ENCODE results near the gene RPS6KB2.
A peak's percentile ranks its signal among the peaks of the same experiment; 100 is the strongest.
"Not testable (repeated sequence)": the region's sequence is repeated elsewhere in the genome, so short reads cannot be mapped to it uniquely, and the experiment has no call there.

RPS6KB2 gene

DNA sequence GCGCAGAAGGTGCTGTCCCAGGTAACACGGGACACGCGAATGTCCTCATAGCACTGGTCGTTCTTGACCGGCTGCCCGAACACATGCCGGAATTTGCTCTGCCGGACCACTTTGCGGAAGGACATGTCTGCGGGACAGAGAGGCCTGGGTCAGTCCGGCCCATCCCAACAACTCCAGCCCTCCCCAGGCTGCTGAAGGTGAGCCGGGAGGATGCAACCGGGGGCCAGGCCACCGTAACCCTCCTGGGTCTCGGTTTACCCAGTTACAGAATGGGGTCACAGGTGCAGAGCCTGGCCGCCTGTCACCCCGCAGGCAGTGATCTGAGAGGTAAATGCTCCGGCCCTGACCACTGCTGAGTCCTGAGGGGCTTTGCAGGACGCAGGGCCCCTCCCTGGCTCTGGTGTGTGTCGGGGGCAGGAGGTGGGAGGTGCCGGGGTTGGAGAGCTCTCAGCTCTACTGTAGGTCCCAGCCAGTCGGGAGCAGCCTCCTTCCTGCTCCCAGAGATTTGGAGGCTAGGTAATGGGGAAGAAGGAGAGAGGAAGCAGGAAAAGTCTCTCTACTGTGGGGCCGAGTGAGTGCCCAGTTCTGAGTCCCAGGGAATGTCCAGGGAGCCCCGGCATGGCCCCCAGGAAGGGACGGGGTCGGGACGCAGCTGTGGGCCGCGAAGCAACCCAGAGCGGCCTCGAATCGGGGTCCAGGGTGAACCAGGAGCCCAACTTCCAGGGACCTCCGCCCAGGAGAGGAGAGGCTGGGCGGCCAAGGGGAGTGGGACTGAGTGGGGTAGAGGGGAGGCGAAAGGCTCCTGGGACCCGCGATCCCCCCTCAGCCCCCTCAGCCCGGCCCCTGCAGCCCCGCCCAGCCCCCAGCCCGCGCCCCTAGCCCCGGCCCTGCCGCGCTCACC lies 14.5 kb downstream of the RPS6KB2 start:
- DNase-seq (ENCODE audit: low read depth), result no peak

DNA sequence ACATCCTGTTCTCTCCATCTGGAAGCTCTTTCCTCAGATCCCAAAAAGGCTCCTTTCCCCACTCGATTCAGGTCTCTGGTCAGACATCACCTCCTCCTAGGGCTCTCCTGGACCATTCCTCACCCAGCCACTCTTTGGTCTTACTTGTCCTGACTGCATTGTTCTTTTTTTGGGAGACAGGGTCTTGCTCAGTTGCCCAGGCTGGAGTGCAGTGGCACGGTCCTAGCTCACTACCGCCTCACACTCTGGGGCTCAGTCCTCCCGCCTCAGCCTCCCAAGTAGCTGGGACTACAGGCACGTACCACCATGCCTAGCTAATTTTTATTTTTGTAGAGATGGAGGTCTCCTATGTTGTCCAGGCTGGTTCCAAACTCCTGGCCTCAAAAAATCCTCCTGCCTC lies 17.2 kb downstream of the RPS6KB2 start:
- no peak for DNase-seq (ENCODE audit: low read depth)

DNA sequence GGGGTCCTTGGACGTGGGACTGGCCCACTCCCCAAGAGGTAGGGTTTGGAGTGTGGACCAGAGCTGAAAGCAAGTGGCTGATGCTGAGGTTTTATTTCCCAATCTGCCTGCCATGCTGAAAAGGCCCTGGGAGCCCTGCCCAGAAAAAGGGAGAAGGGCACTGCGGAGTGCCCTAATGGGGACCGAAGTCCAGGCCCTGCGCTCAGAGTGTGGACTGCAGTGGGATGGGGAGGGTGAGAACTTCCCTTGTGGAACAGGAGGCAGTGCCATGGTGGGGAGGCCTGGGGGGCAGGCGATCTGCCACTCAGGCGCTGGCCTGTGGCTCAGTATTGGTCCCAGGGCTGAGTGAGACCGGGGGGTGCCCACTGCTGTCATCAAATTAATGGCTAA lies 19.9 kb downstream of the RPS6KB2 start:
- DNase-seq (ENCODE audit: low read depth), result no peak

DNA sequence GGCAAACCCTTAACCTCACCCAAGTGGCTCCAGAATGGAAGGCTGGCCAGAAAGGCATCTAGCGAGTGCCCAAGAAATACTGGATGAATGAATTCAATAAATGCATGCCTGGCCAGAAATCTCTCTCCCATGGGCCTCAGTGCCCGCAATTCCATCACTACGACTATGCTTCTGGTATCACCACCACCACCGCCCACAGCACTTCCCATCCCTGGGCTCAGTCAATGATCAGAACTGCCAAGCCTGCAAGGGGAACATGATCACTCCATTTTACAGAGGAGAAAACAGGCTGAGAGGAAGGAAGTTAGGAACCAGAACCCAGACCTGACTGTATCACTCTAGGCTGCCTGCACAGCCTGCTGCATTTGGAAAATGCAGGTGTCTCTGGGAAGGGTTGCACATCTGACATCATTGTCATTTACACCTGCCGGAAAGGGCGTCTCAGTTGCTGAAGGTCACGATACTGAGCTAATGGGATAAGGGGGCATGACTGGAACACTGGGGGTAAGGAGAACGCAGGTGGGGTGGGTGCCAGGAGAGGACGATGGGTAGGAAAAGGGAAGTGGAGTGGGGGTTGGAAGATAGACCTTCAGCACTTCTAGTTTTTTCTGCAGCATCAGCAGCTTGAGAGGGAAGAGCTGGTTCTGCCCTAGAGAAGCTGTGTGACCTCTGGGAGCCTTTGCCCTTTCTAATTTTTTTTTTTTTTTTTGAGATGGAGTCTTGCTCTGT lies 21.0 kb downstream of the RPS6KB2 start:
- DNase-seq (ENCODE audit: low read depth), result no peak

DNA sequence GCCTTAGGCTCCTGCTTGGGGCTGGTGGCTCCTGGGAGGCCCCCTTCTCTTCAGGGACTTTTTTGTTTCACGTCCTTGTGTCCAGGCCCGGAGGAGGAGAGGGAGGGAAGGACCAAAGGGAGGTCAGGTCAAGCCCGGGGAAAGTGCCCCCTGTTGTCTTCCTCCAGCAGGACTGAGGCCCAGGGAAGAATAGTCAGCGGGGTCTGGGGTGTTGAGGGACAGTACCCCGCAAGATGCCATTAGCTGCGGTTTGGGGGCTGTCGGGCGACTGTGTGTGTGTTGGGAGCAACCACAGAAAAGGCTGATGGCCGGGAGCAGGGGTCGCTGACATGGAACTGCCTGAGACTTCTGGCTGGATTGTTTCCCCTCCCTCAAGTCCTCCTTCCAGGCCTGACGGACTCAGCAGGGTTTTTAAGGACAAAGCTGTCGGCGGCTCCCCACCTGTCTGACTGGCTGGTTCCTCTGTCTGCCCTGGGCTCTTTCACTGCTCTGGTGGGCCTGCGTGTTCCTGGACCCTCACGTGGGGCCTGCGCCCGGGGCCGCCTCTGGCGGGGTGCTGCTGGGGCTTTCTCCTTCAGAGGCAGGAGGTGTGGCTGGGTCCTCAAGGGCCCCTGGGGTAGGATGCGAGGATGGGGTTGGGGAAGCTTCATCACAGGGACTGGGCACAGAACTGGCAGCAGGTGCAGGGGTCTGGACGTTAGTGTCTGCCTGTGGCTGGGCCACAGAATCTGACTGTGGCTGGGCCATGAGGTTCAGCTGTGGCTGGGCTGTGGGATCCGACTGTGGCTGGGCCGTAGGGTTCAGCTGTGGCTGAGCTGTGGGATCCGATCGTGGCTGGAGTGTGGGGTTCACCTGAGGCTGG lies 22.7 kb downstream of the RPS6KB2 start:
- DNase-seq (ENCODE audit: low read depth), result no peak

DNA sequence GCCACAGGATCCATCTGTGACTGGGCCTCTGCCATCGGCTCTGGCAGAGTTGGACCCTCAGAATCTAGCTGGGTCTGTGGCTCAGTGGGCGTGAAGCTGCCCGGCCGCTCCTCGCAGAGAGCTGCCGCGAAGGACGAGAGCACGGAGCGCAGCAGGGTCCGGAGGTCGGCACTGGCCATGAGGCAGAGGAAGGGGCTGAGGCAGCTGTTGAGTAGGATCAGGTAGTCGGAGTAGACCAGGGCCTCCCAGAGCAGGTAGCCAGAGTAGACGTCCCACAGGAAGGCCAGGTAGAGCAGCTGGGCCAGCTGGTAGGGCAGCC lies 23.3 kb downstream of the RPS6KB2 start:
- DNase-seq (ENCODE audit: low read depth), result no peak

DNA sequence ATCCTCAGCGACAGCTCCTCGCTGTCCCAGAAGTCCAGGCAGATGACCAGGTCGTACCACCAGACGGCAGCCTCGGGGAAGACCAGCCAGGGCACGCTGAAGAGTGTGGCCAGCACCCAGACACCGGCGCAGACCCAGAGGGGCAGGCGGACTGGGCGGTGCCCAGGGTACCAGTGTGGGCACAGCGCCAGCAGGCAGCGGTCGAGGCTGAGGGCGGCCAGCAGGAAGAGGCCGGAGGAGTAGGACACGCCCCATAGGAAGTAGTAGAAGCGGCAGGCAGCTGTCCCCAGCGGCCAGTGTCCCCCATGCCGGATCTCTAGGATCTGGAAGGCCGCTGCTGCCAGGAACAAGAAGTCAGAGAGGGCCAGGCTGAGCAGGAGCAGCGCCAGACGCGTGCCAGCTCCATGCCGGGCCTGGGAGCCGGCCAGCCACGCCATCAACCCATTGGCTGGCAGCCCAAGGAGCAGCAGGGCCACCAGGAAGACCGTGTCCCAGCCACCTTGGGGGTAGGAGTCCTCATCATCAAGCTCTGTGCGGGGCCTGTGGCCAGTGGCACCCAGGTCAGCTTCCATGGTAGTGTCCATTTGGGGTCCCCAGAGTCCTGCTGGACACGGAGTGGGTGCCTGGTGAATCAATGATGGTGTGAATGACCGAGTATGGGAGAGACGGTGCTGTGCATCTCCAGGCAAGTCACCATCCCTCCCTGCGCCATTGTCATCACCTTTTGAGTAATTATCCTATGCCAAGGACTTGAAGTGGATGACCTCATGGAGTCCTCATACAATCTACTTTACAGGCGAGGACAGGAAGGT lies 24.1 kb downstream of the RPS6KB2 start, which contains the start of gene GPR152:
Gene GPR152 (minus strand): TSS at position 589 of the 812 bp plus-strand sequence. CDS start 5 bp downstream, at position 584.
- no peak for DNase-seq (ENCODE audit: low read depth)

DNA sequence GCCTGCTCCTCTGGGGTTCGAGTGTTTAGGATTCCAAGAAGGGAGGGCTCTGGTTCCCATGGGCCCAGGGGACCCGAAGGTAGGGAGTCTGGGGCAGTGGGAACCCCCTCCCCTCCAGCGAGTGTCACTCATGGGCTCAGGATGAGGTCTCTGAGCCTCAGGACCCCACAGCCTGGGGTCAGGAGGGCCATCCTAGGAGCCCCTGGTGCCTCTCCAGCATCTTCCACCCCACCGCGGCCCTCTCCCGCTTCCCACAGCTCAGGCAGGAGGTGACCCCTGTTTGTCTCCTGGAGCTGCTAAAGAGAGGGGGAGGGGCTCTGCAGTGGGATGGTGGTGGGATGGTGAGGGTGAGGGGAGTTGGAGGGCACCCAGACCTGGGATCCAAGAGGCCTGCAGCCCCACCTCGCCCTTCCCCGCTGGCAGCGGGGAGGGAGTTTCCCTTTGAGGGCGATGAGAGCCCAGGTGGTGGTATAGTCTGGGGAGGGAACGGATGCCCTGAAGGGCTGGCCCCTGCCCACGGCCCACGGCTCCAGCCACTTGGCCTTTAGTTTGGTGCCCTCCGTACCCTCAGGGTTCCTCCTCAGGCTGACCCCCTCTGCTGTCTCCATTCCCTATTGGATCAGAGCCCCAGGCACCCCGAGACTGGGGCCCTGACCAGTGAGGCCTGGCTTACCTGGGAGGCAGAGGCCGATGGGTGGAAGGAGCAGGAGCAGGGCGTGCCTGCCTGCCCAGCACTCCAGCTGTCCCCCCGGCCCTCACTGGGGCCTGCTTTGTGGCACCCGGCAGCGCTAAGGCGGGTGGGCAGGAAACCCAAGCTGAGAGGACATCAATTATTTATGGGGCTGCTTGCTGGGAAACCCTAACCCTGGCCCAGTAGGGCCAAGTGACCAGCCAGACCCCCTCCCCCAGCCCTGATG lies 25.8 kb downstream of the RPS6KB2 start:
- DNase-seq (ENCODE audit: low read depth), result no peak

DNA sequence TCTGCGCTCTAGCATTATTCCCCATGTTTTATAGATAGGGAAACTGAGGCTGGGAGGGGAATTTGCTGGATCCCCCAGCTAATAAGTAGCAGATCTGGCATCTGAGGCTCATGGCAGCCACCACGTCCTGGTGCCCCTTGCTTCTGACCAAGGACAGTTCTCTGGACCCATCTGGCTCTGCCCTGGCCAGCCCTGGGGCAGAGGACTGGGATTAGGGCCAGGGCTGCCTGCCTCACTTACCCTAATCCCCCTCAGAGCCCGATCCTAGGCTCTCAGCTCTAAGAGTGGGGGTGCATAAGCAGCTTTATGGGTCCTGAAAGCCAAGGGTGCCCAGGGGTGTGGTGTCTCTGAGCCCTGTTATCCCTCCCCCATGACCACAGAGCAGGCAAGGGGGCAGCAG lies 26.8 kb downstream of the RPS6KB2 start, which contains the start of gene CABP4:
Gene CABP4 (plus strand): TSS at position 301 of the 400 bp plus-strand sequence. CDS start 70 bp downstream, at position 371.
- no peak for DNase-seq (ENCODE audit: low read depth)

DNA sequence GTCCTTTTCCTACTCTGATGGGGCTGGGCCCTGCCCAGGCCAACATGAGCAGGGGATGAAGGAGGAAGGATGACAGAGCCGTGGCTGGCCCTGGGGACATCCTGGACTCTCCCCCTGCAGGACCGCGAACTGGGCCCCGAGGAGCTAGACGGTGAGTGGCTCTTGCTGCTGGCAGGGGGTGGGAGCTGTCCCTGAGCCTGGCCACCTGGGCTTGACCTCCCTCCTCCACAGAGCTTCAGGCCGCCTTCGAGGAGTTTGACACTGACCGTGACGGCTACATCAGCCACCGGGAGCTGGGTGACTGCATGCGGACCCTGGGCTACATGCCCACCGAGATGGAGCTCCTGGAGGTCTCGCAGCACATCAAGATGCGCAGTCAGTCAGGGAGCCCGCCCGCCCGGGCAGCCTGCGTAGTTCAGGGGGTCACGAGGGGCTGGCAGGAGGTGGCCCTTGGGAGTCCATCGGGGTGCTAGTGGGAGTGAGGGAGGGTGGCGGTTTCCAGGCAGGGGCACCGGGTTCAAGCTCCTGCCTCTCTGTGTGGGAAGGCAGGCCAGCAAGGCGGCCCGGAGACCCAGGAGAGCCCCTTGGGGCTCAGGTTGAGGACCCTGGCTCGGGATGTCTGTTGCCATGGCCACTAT lies 27.9 kb downstream of the RPS6KB2 start:
- no peak for DNase-seq (ENCODE audit: low read depth)

DNA sequence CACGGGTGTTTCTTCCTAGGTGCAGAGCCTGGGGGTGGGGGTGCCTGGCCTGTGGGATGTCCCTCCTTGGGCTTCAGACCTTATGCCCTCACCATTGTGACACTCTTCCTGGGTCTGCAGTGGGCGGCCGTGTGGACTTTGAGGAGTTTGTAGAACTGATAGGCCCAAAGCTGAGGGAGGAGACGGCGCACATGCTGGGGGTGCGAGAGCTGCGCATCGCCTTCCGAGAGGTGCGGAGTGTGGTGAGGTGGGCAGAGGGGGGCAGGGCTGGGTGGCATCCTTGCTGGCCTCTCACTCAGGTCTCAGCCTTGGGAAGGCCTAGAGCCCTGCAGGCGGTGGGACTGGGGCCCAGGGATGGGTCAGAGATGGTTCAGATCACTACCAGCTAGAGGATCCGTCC lies 29.2 kb downstream of the RPS6KB2 start:
- no peak for DNase-seq (ENCODE audit: low read depth)

DNA sequence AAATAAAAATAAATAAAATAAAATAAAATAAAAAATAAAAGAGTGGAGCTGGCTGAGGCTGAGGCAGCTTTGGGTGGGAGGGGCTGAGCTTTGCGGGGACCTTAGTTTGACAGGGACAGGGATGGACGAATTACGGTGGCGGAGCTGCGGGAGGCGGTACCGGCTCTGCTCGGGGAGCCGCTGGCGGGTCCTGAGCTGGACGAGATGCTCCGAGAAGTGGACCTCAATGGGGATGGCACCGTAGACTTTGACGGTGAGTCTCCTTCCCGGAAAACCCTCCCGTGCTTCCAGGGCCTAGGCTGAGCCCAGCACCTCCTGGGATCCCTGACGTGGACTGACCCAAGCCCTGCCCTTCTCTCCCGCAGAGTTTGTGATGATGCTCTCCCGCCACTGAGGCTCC lies 30.0 kb downstream of the RPS6KB2 start:
- DNase-seq (ENCODE audit: low read depth), result no peak

DNA sequence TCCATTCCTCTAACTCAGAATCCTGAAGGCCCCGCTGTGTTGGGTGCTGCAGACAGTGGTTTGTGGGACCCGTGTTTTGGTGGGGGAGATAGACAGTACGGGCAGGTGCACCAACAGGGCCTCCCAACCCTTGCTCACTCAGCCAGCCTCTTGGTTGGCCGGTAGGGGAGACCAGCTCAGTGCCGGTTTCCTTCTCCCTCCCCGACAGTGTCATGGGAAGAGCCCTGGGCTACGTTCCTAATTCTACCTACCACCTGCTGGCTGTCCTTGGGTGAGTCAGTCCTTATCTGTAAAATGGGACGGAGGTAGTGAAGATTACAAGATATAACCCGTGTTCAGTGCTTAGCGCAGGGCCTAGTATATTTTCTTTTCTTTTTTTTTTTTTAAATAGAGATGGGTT lies 34.9 kb downstream of the RPS6KB2 start:
- DNase-seq (ENCODE audit: low read depth), result no peak

DNA sequence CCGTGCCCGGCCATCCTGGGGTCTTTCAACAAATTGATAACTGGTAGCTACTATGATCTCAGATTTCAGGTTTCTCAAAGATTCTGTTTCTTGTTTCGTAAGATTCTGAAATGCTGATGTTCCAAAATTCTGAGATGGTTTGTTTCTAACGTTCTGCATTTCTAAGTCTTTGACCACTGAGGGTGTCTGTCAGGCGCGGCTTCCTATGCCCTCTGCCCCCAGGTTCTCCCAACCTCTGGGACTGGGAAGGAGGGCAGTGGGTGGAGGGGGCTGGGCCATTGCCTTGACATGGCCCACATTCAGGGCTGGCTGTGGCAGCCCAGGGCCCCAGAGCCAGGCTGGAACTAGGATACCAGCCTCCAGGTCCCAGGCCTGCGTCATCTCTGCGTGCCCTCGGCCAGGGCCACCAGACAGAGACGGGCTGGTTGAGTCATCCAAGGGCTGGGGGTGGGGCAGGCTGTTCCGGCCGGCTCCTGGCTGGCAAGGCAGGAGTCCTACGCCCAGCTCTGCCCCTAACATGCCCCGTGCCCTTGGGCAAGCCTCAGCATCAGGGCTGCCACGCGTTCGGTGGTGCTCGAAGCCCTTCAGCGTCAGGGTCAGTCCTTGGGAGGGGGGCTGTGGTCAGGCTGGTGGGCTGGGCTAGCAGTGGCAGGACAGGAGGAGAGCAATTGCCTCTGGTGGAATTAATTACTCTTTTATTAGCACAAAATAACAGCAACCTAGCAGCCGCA lies 35.6 kb downstream of the RPS6KB2 start:
- DNase-seq (ENCODE audit: low read depth), result no peak

DNA sequence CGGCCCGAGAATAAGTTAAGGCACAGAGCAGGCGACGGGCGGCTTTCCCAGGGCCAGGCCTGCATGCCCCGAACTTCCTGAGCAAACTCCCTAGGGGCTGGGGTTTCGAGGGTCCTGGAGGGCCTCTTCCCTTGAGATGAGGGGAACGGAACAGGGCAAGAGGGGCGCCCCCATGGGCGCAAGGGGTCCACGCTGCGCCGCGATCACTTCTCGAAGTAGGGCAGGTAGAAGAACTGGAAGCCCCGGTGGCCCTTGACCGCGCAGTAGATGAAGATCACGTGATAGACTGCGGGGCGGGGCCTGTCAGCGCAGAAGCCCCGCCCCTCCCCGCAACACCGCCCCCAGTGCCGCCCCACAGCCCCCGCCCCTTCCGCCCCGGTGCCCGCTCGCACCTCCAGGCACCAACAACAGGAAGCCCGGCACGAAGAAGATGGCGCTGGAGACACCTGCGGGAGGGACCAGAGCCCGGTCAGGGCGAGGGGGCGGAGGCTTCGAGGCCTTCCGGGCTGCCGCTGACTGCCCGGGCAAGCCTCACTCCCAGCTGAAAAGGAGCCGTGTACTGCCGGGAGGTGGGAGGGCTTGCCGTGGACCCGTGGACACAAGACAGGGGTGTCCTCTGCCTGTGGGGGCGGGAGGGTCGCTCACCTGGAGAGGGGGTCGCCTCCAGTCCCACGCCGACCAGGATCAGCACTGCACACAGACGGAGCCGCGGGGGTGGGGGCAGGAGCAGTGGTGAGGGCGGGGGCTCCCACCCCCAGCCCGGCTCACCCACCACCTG lies 36.3 kb downstream of the RPS6KB2 start:
- peak; percentile 86 for DNase-seq (ENCODE audit: low read depth)

DNA sequence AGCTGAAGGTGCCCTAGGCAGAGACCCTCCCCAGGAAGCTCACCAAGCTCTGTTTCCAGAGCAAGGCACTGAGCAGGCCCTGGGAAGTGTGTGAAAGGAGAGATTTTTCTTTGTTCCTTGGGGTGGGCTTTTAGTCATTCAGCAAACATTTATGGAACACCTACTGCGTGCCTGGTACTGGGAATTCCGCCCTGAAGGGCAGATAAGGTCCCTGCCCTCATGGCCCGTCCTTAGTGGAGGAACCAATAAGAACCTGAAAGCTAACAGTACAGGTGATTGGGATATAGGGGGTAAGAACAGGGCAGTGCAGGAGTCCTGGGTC lies 36.9 kb downstream of the RPS6KB2 start:
- no peak for DNase-seq (ENCODE audit: low read depth)

DNA sequence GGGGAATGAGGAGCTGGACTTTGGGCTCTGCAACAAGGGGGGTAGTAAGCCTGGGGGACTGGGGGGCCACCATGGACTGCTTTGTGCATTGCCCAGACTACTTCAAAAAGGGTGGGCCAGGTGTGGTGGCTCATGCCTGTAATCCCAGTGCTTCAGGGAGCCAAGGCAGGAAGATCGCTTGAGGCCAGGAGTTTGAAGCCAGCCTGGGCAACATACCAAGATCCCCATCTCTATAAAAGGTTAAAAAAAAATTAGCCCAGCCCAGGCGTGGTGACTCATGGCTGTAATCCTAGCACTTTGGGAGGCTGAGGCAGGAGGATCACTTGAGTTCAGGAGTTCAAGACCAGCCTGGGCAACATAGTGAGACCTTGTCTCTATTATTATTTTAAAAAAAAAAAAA lies 37.2 kb downstream of the RPS6KB2 start:
- DNase-seq (ENCODE audit: low read depth), result not testable (repeated sequence)

DNA sequence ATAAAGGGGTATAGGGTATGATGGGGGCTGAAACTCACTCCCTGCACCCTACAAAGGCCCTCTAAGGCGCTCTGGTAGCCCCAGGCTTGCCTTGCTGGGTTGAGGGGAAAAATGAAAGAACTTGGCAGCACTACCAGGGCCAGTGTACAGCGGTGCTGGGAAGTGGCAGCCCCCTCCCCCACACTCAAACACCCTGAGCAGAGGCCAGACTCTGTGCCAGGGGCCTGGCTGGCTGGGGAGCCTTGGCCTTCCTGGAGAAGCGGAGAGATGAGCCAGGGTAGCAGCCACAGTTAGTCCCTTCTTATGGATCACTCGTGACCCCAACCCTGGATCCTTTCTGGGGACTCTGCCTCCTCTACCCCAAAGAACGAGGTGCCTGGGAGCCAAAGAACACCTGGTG lies 38.1 kb downstream of the RPS6KB2 start:
- no peak for DNase-seq (ENCODE audit: low read depth)
